Osteocyte (in vitro differentiated cells): ENCODE measurements around the gene RPS6KA5. TPM values are rescaled to one million over a fixed set of nuclear protein-coding genes. Genes with fewer than 3 reads are reported as not detected.

Experiments used
- DNase-seq: peaks from one replicate; pipeline ENCODE4 v3.0.0; 2021; ENCODE audit warnings: mixed read lengths; ENCODE audit not compliant: unreplicated experiment; ENCODE audit errors: extremely low spot score
- H3K27ac Mint-ChIP-seq: one replicate; pipeline ENCODE4 v1.8.0; 2021; ENCODE audit warnings: mild to moderate bottlenecking, mixed read lengths; ENCODE audit not compliant: unreplicated experiment
- H3K27me3 Mint-ChIP-seq: one replicate; pipeline ENCODE4 v1.8.0; 2021; ENCODE audit warnings: mixed read lengths; ENCODE audit not compliant: unreplicated experiment
- H3K36me3 Mint-ChIP-seq: one replicate; pipeline ENCODE4 v1.8.0; 2021; ENCODE audit warnings: mixed read lengths; ENCODE audit not compliant: unreplicated experiment
- H3K4me1 Mint-ChIP-seq: one replicate; pipeline ENCODE4 v1.8.0; 2021; ENCODE audit warnings: mixed read lengths; ENCODE audit not compliant: unreplicated experiment
- H3K4me3 Mint-ChIP-seq: one replicate; pipeline ENCODE4 v1.8.0; 2021; ENCODE audit warnings: mild to moderate bottlenecking, moderate library complexity, mixed read lengths; ENCODE audit not compliant: unreplicated experiment
- H3K9me3 Mint-ChIP-seq: one replicate; pipeline ENCODE4 v1.8.0; 2021; ENCODE audit warnings: mixed read lengths; ENCODE audit not compliant: unreplicated experiment
- total RNA-seq: library from RNA; stranded (reverse); gene quantifications from 2 replicates; pipeline ENCODE4 v1.2.1, GENCODE V29; 2021
- TF ChIP-seq, protein P1 (sequence below): fragments of 200-600 bp; sonication (generic); IDR thresholded peaks from 2 replicates; pipeline ENCODE4 v1.5.0; 2021; ENCODE audit warnings: antibody characterized with exemption, mild to moderate bottlenecking, moderate library complexity

RPS6KA5 gene
- total RNA-seq, 1 donor from 2014 or later: 3.4 TPM

- Mint-ChIP-seq H3K27me3 (peaks cover 3% of the 10 kb centered on the region), H3K27ac (no peak overlapping the region), H3K36me3 (no peaks in the 10 kb centered on the region), H3K9me3 (no peaks in the 10 kb centered on the region), H3K4me1 (no peaks in the 10 kb centered on the region), H3K4me3 (no peak overlapping the region)
- TF ChIP-seq, protein P1, sequence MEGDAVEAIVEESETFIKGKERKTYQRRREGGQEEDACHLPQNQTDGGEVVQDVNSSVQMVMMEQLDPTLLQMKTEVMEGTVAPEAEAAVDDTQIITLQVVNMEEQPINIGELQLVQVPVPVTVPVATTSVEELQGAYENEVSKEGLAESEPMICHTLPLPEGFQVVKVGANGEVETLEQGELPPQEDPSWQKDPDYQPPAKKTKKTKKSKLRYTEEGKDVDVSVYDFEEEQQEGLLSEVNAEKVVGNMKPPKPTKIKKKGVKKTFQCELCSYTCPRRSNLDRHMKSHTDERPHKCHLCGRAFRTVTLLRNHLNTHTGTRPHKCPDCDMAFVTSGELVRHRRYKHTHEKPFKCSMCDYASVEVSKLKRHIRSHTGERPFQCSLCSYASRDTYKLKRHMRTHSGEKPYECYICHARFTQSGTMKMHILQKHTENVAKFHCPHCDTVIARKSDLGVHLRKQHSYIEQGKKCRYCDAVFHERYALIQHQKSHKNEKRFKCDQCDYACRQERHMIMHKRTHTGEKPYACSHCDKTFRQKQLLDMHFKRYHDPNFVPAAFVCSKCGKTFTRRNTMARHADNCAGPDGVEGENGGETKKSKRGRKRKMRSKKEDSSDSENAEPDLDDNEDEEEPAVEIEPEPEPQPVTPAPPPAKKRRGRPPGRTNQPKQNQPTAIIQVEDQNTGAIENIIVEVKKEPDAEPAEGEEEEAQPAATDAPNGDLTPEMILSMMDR: no peak
- DNase-seq: no peak
These were observed 12.2 kb downstream of the RPS6KA5 start for GRCh38 chr14:91048265-91048664.

GRCh38 chr14:91047174-91047753 is 13.2 kb downstream of the RPS6KA5 start:
- Mint-ChIP-seq H3K4me3 (no peak overlapping the region), H3K27me3 (no peaks in the 10 kb centered on the region), H3K4me1 (no peaks in the 10 kb centered on the region), H3K9me3 (no peaks in the 10 kb centered on the region), H3K36me3 (no peaks in the 10 kb centered on the region), H3K27ac (no peak overlapping the region)
- TF ChIP-seq, protein P1: no peak
- no peak for DNase-seq

DNA sequence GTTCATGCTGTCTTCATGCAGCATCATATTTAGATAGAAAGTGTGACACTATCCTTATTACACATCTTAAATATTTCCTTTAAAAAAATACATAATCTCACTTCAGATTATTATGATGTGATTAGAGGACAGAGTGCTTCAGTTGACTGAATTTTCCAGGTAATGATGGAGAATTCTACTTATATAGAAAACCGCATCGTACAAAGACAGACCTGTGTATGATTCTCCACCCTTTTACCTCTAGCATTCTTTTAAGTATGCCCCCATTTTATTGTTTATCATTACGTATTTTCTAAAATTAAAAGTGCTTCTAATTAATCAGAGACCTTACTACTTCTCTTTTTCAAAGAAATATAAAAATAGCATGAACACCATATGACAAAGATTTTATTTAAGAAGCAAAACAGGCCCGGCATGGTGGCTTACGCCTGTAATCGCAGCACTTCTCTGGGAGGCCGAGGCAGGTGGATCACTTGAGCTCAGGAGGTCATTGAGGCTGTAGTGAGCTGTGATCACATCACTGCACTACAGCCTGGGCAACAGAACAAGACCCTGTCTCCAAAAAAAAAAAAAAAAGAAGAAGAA is 13.9 kb downstream of the RPS6KA5 start:
- Mint-ChIP-seq H3K36me3 (no peaks in the 10 kb centered on the region), H3K27ac (no peak overlapping the region), H3K4me1 (no peaks in the 10 kb centered on the region), H3K9me3 (no peaks in the 10 kb centered on the region), H3K4me3 (no peak overlapping the region), H3K27me3 (no peaks in the 10 kb centered on the region)
- no peak for DNase-seq
- TF ChIP-seq, protein P1: no peak

DNA sequence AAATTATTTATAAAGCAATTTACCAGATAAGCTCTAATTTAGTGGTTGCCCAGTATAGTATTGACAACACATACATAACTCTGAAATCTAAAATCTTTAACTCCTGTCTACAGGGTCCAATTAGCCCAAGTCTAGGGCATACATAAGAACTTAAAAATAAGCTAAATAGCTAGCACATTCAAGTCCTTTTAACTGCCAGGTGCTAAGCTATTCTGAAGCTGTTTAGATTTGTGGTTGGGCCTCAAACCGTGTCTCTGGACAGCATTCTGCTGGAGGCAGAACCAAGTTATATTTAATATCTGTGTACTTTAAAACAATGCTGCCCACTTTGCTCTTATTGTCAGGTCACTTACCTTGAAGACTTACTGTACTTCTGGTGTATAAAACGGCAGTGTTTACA is 19.0 kb downstream of the RPS6KA5 start:
- no peak for DNase-seq
- Mint-ChIP-seq H3K4me3 (no peak overlapping the region), H3K9me3 (no peaks in the 10 kb centered on the region), H3K4me1 (no peaks in the 10 kb centered on the region), H3K27me3 (no peaks in the 10 kb centered on the region), H3K27ac (no peak overlapping the region), H3K36me3 (no peaks in the 10 kb centered on the region)
- TF ChIP-seq, protein P1: no peak

DNA sequence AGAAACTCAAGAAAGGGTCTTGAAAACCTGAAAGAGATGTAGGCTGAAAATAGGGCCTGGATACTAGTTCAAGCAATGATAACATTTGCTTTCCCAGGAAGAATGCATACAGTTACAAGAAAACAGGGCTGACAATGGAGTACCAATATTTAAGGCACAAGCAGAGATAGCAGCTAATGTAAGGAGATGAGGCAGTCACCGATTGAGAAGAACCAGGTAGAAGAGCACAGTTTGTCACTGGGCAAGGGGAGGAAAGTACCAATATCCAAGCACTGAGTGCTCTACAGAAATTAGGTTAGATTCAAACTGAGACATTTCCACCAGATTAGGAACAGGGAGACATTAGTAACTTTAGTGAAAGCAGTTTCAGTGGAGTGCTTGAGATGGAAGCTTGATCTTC is 19.9 kb downstream of the RPS6KA5 start:
- no peak for DNase-seq
- no peaks in the 10 kb centered on the region for H3K27me3 Mint-ChIP-seq
- no peak overlapping the region for H3K4me3 Mint-ChIP-seq
- no peaks in the 10 kb centered on the region for H3K9me3 Mint-ChIP-seq
- no peaks in the 10 kb centered on the region for H3K36me3 Mint-ChIP-seq
- TF ChIP-seq, protein P1: no peak
- H3K27ac Mint-ChIP-seq: no peak overlapping the region
- no peaks in the 10 kb centered on the region for H3K4me1 Mint-ChIP-seq
